Measurements from ENCODE around the gene SNX3. TPM values are rescaled to one million over a fixed set of nuclear protein-coding genes. Genes with fewer than 3 reads are reported as not detected.
"Not testable (repeated sequence)": the region's sequence is repeated elsewhere in the genome, so short reads cannot be mapped to it uniquely, and the experiment has no call there.

Gene SNX3
- total RNA-seq, 1 experiment from 2014 or later, result 102 TPM

GRCh38 chr6:108251252-108251651 is 9.6 kb downstream of the SNX3 start:
- Histone ChIP-seq H3K9me2 (ENCODE audit: insufficient read depth) (no peaks in the 10 kb centered on the region), H3F3A (ENCODE audit: insufficient read depth, low read depth) (no peaks in the 10 kb centered on the region; the same call in 1 of the 2 replicates), H3K27me3 (ENCODE audit: insufficient read depth, low read depth) (no peaks in the 10 kb centered on the region), H3K36me3 (ENCODE audit: low read depth) (no peaks in the 10 kb centered on the region), H2AFZ (no peak overlapping the region), H3K4me1 (replicated peaks; ENCODE audit: insufficient read depth) (no peaks in the 10 kb centered on the region), H4K20me1 (ENCODE audit: insufficient read depth) (0 out of 2 replicates have a peak, but pooled peaks cover 14% of the 10 kb centered on the region), H3K9me3 (ENCODE audit: insufficient read depth, low read depth) (no peaks in the 10 kb centered on the region), H3K4me2 (no peak overlapping the region), H3K79me2 (ENCODE audit: low read depth) (peaks cover 72% of the 10 kb centered on the region), H3K4me3 (no peak overlapping the region), H3K27ac (no peak overlapping the region)
- no peak for DNase-seq
- POLR2A ChIA-PET (ENCODE audit: unreplicated experiment), result no interaction called here
- no TSS peak for BruUV-seq (replicated peaks)
- CTCF ChIA-PET, result interaction anchor here (0.6 kb wide), 1 partner anchor 241 kb away, joined by 3 read pairs; no protein-coding TSS in a partner anchor
- TF ChIP-seq, protein P1, sequence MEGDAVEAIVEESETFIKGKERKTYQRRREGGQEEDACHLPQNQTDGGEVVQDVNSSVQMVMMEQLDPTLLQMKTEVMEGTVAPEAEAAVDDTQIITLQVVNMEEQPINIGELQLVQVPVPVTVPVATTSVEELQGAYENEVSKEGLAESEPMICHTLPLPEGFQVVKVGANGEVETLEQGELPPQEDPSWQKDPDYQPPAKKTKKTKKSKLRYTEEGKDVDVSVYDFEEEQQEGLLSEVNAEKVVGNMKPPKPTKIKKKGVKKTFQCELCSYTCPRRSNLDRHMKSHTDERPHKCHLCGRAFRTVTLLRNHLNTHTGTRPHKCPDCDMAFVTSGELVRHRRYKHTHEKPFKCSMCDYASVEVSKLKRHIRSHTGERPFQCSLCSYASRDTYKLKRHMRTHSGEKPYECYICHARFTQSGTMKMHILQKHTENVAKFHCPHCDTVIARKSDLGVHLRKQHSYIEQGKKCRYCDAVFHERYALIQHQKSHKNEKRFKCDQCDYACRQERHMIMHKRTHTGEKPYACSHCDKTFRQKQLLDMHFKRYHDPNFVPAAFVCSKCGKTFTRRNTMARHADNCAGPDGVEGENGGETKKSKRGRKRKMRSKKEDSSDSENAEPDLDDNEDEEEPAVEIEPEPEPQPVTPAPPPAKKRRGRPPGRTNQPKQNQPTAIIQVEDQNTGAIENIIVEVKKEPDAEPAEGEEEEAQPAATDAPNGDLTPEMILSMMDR (conservative IDR thresholded peaks at IDR 0.05), result no peak
- no peak for TF ChIP-seq EZH2 (IDR thresholded peaks at IDR 0.05; ENCODE audit: low read depth)
- intact Hi-C loops (cut with micrococcal nuclease; ENCODE audit: unreplicated experiment), result no loop called here

DNA sequence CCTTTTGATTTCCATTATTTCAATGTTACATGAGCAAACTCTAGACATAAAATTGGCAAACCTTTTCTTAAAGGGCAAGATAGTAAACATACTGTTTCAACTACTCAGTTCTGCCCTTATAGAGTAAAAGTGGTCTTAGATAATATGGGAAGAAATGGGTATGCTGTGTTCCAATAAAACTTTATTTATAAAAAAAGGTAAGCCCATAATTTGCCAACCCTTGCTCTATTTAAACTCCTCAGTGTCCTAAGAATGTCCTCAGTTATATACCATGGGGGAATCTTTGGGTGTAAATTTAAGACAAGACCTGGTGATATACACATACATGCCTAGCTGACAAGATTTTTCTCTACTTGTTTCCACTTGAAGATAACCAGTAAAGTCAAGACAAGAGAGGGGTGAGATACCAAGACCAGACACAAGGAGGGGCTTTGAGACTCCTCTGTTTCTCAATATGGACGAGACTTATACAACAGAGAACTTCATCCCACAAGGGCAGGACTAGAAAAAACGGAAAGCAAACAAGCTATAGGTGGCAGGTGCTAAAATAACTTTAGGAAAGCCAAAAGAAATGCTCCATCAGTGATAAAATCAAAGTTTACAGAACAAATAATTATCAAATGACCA is 10.5 kb downstream of the SNX3 start:
- Histone ChIP-seq H3K27me3 (ENCODE audit: insufficient read depth, low read depth) (no peaks in the 10 kb centered on the region), H3K36me3 (ENCODE audit: low read depth) (no peaks in the 10 kb centered on the region; the same call in 1 of the 2 replicates), H3K79me2 (ENCODE audit: low read depth) (peaks cover 69% of the 10 kb centered on the region), H4K20me1 (ENCODE audit: insufficient read depth) (0 out of 2 replicates have a peak, but pooled peaks cover 9% of the 10 kb centered on the region), H3K9me2 (ENCODE audit: insufficient read depth) (no peaks in the 10 kb centered on the region), H3K27ac (no peak overlapping the region), H3K4me1 (replicated peaks; ENCODE audit: insufficient read depth) (no peaks in the 10 kb centered on the region), H3K4me2 (no peak overlapping the region), H3K9me3 (ENCODE audit: insufficient read depth, low read depth) (no peaks in the 10 kb centered on the region), H3F3A (ENCODE audit: insufficient read depth, low read depth) (no peaks in the 10 kb centered on the region; the same call in 1 of the 2 replicates), H2AFZ (no peak overlapping the region), H3K4me3 (no peak overlapping the region)
- TF ChIP-seq, protein P1 (conservative IDR thresholded peaks at IDR 0.05), result peak; percentile 44; the same call in 1 of the 2 replicates
- TF ChIP-seq EZH2 (IDR thresholded peaks at IDR 0.05; ENCODE audit: low read depth), result no peak
- ChIA-PET POLR2A (ENCODE audit: unreplicated experiment) (no interaction called here), CTCF (no interaction called here)
- BruUV-seq (replicated peaks), result no TSS peak
- DNase-seq, result no peak
- intact Hi-C loops (cut with micrococcal nuclease; ENCODE audit: unreplicated experiment), result no loop called here

DNA sequence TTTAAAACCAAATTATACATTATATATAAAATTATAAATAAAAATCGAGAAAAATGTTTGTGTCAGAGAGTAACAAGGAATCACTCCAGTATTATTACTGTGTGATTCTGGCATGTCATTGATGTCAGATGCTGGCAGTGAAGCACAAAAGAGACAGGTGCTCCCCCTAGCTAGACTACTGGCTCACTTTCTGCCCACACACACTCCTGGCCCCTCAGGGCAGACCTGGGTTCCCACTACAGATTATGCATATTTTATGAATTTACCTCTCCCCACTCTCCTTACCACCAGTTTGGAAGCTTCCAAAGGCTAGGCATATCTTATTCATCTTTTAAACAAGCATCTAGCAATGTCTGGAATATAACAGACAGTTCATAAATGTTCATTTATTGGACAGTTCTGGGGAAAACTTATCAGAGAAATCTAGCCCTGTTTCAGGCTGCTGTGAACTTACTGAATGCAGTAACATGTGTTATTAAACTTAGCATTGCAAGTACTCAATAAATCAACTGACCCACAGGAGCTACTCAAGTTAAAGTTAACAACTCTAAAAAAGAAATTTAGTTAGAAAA is 12.8 kb downstream of the SNX3 start:
- CTCF ChIA-PET, result no interaction called here
- no TSS peak for BruUV-seq (replicated peaks)
- intact Hi-C loops (cut with micrococcal nuclease; ENCODE audit: unreplicated experiment), result no loop called here

DNA sequence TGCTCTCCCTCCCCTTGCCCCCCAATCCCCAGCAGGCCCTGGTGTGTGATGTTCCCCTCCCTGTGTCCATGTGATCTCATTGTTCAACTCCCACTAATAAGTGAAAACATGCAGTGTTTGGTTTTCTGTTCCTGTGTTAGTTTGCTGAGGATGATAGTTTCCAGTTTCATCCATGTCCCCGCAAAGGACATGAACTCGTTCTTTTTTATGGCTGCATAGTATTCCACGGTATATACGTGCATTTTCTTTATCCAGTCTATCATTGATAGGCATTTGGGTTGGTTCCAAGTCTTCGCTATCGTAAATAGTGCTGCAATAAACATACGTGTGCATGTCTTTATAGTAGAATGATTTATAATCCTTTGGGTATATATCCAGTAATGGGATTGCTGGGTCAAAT is 15.7 kb downstream of the SNX3 start:
- H3K9me3 ChIP-seq (ENCODE audit: insufficient read depth, low read depth); H3K4me3 ChIP-seq; H3K4me1 ChIP-seq (replicated peaks; ENCODE audit: insufficient read depth); H3K9me2 ChIP-seq (ENCODE audit: insufficient read depth); BruUV-seq (replicated peaks); intact Hi-C loops (cut with micrococcal nuclease; ENCODE audit: unreplicated experiment); POLR2A ChIA-PET (ENCODE audit: unreplicated experiment); H3K27me3 ChIP-seq (ENCODE audit: insufficient read depth, low read depth); H4K20me1 ChIP-seq (ENCODE audit: insufficient read depth); H2AFZ ChIP-seq; DNase-seq; H3K36me3 ChIP-seq (ENCODE audit: low read depth); H3F3A ChIP-seq (ENCODE audit: insufficient read depth, low read depth); H3K4me2 ChIP-seq; CTCF ChIA-PET; H3K27ac ChIP-seq: not testable (repeated sequence)
- H3K79me2 ChIP-seq (ENCODE audit: low read depth), result peaks cover 45% of the 10 kb centered on the region

More for the DNA sequence above, 12.8 kb downstream of the SNX3 start:
- peaks cover 5% of the 10 kb centered on the region; the same call in 1 of the 2 replicates for H3K36me3 ChIP-seq (ENCODE audit: low read depth)
- H3K9me2 ChIP-seq (ENCODE audit: insufficient read depth), result no peaks in the 10 kb centered on the region
- 0 out of 2 replicates have a peak, but pooled peaks cover 5% of the 10 kb centered on the region for H4K20me1 ChIP-seq (ENCODE audit: insufficient read depth)
- H3K27me3 ChIP-seq (ENCODE audit: insufficient read depth, low read depth), result no peaks in the 10 kb centered on the region
- no peak overlapping the region for H3K27ac ChIP-seq
- no peaks in the 10 kb centered on the region for H3K9me3 ChIP-seq (ENCODE audit: insufficient read depth, low read depth)
- no peak for TF ChIP-seq EZH2 (IDR thresholded peaks at IDR 0.05; ENCODE audit: low read depth)
- TF ChIP-seq, protein P1 (conservative IDR thresholded peaks at IDR 0.05), result no peak
- no peak overlapping the region for H2AFZ ChIP-seq
- peaks cover 63% of the 10 kb centered on the region for H3K79me2 ChIP-seq (ENCODE audit: low read depth)
- POLR2A ChIA-PET (ENCODE audit: unreplicated experiment), result interaction anchor here (0.7 kb wide), 1 partner anchor 13 kb away, joined by 3 read pairs; no protein-coding TSS in a partner anchor
- DNase-seq, result no peak
- no peaks in the 10 kb centered on the region for H3K4me1 ChIP-seq (replicated peaks; ENCODE audit: insufficient read depth)
- H3K4me2 ChIP-seq, result no peak overlapping the region
- no peak overlapping the region for H3K4me3 ChIP-seq
- no peaks in the 10 kb centered on the region; the same call in 1 of the 2 replicates for H3F3A ChIP-seq (ENCODE audit: insufficient read depth, low read depth)
